H9 (cell line): ENCODE results near the gene TINAG. TPM values are rescaled to one million over a fixed set of nuclear protein-coding genes. Genes with fewer than 3 reads are reported as not detected.

Experiments
- DNase-seq: peaks from one replicate; pipeline ENCODE4 v3.0.0-alpha.2; 2017
- H2AFZ ChIP-seq: one replicate; pipeline ENCODE4 v1.6.1; 2013; ENCODE audit warnings: mild to moderate bottlenecking, low read length, control low read depth, moderate library complexity
- H2AK5ac ChIP-seq: 2 replicates; pipeline ENCODE4 v1.6.1; 2013; ENCODE audit warnings: low read length, control low read depth, mixed read lengths; ENCODE audit not compliant: insufficient read length
- H2BK120ac ChIP-seq: one replicate; pipeline ENCODE4 v1.6.1; 2013; ENCODE audit warnings: low read depth, mild to moderate bottlenecking, low read length, control low read depth, inconsistent platforms; ENCODE audit not compliant: poor library complexity, severe bottlenecking
- H2BK12ac ChIP-seq: 2 replicates; pipeline ENCODE4 v1.6.1; 2013; ENCODE audit warnings: low read length, control low read depth, mixed read lengths, low read depth; ENCODE audit not compliant: insufficient read length
- H2BK15ac ChIP-seq: 2 replicates; pipeline ENCODE4 v1.6.1; 2013; ENCODE audit warnings: low read depth, low read length, control low read depth
- H2BK20ac ChIP-seq: one replicate; pipeline ENCODE4 v1.6.1; 2013; ENCODE audit warnings: low read depth, mild to moderate bottlenecking, low read length, control low read depth, inconsistent platforms; ENCODE audit not compliant: poor library complexity, severe bottlenecking
- H2BK5ac ChIP-seq: 2 replicates; pipeline ENCODE4 v1.6.1; 2013; ENCODE audit warnings: low read length, control low read depth, mixed read lengths; ENCODE audit not compliant: insufficient read length
- H3K14ac ChIP-seq: 2 replicates; pipeline ENCODE4 v1.6.1; 2013; ENCODE audit warnings: low read length, control low read depth; ENCODE audit not compliant: insufficient read depth
- H3K18ac ChIP-seq: 2 replicates; pipeline ENCODE4 v1.6.1; 2013; ENCODE audit warnings: low read depth, mild to moderate bottlenecking, mixed read lengths, low read length, control low read depth; ENCODE audit not compliant: insufficient read length
- H3K23ac ChIP-seq: 2 replicates; pipeline ENCODE4 v1.6.1; 2013; ENCODE audit warnings: low read length, control low read depth, mixed read lengths, low read depth; ENCODE audit not compliant: insufficient read length
- H3K23me2 ChIP-seq: 2 replicates; pipeline ENCODE4 v1.6.1; 2013; ENCODE audit warnings: low read depth, mild to moderate bottlenecking, mixed read lengths, low read length, control low read depth; ENCODE audit not compliant: insufficient read length, poor library complexity, severe bottlenecking
- H3K27ac ChIP-seq: 2 replicates; pipeline ENCODE4 v1.5.1; 2013; ENCODE audit warnings: low read length, control low read depth, mixed read lengths, low read depth; ENCODE audit not compliant: insufficient read length
- H3K27me3 ChIP-seq: 2 replicates; pipeline ENCODE4 v1.6.1; 2013; ENCODE audit warnings: low read length, control low read depth, inconsistent platforms; ENCODE audit not compliant: insufficient read depth
- H3K4ac ChIP-seq: 2 replicates; pipeline ENCODE4 v1.6.1; 2013; ENCODE audit warnings: low read depth, mild to moderate bottlenecking, control low read depth, inconsistent platforms, low read length, moderate library complexity
- H3K4me1 ChIP-seq: 2 replicates; pipeline ENCODE4 v1.6.1; 2013; ENCODE audit warnings: low read length, control low read depth, inconsistent platforms; ENCODE audit not compliant: insufficient read depth
- H3K4me2 ChIP-seq: 2 replicates; pipeline ENCODE4 v1.6.1; 2013; ENCODE audit warnings: low read length, control low read depth, mixed read lengths; ENCODE audit not compliant: insufficient read length, insufficient read depth
- H3K56ac ChIP-seq: 2 replicates; pipeline ENCODE4 v1.6.1; 2013; ENCODE audit warnings: low read depth, mild to moderate bottlenecking, mixed read lengths, low read length, control low read depth; ENCODE audit not compliant: insufficient read length
- H3K79me1 ChIP-seq: 2 replicates; pipeline ENCODE4 v1.6.1; 2013; ENCODE audit warnings: low read depth, mild to moderate bottlenecking, moderate library complexity, low read length, control low read depth, inconsistent platforms; ENCODE audit not compliant: insufficient read depth, poor library complexity, severe bottlenecking
- H3K79me2 ChIP-seq: 2 replicates; pipeline ENCODE4 v1.6.1; 2013; ENCODE audit warnings: low read length, control low read depth, inconsistent platforms; ENCODE audit not compliant: insufficient read depth
- H3K9ac ChIP-seq: 2 replicates; pipeline ENCODE4 v1.6.1; 2013; ENCODE audit warnings: low read length, control low read depth, mixed read lengths; ENCODE audit not compliant: insufficient read length; ENCODE audit errors: extremely low read depth
- H3K9me3 ChIP-seq: one replicate; pipeline ENCODE4 v1.6.1; 2013; ENCODE audit warnings: low read depth, low read length, inconsistent platforms; ENCODE audit not compliant: control insufficient read depth
- H3T11ph ChIP-seq: one replicate; pipeline ENCODE4 v1.6.1; 2013; ENCODE audit warnings: mild to moderate bottlenecking, low read length, control low read depth, inconsistent platforms
- H4K20me1 ChIP-seq: one replicate; pipeline ENCODE4 v1.6.1; 2013; ENCODE audit not compliant: control insufficient read depth, insufficient read length, insufficient read depth
- H4K5ac ChIP-seq: 2 replicates; pipeline ENCODE4 v1.6.1; 2013; ENCODE audit warnings: low read depth, mild to moderate bottlenecking, mixed read lengths, low read length, control low read depth; ENCODE audit not compliant: insufficient read length
- H4K8ac ChIP-seq: replicated peaks from 2 replicates; pipeline ENCODE4 v1.6.1; 2013; ENCODE audit warnings: low read length, control low read depth, mixed read lengths, low read depth; ENCODE audit not compliant: insufficient read length
- H4K91ac ChIP-seq: 2 replicates; pipeline ENCODE4 v1.6.1; 2013; ENCODE audit warnings: low read depth, mild to moderate bottlenecking, moderate library complexity, mixed read lengths, low read length, control low read depth; ENCODE audit not compliant: insufficient read length
- H3K27ac Mint-ChIP-seq, 3 experiments: 2 replicates in 2 of 3; 3 replicates in 1 of 3; pipeline ENCODE4 v1.8.0; 2020 to 2021; ENCODE audit warnings: mixed read lengths in 3 of 3, mild to moderate bottlenecking in 1 of 3, moderate library complexity in 1 of 3
- H3K27me3 Mint-ChIP-seq: 2 replicates; pipeline ENCODE4 v1.8.0; 2021; ENCODE audit warnings: low read depth, mild to moderate bottlenecking, moderate library complexity, mixed read lengths
- H3K36me3 Mint-ChIP-seq, 3 experiments: 2 replicates in 2 of 3; 3 replicates in 1 of 3; pipeline ENCODE4 v1.8.0; 2020 to 2021; ENCODE audit warnings: low read depth in 3 of 3, mixed read lengths in 3 of 3; ENCODE audit not compliant: insufficient read depth in 1 of 3
- H3K4me1 Mint-ChIP-seq, 2 experiments: 2 replicates each; pipeline ENCODE4 v1.8.0; 2020; ENCODE audit warnings: mixed read lengths in 2 of 2
- H3K4me3 Mint-ChIP-seq, 2 experiments: 2 replicates in 1 of 2; 3 replicates in 1 of 2; pipeline ENCODE4 v1.8.0; 2020 to 2021; ENCODE audit warnings: mild to moderate bottlenecking in 2 of 2, mixed read lengths in 2 of 2, moderate library complexity in 1 of 2
- H3K9me3 Mint-ChIP-seq, 2 experiments: 2 replicates in 1 of 2; 3 replicates in 1 of 2; pipeline ENCODE4 v1.8.0; 2020; ENCODE audit warnings: mild to moderate bottlenecking in 2 of 2, mixed read lengths in 2 of 2, moderate library complexity in 1 of 2
- CTCF ChIP-seq: fragments of 200-600 bp; sonication (generic); conservative IDR thresholded peaks from 3 replicates; pipeline ENCODE4 v1.8.0; 2021; ENCODE audit warnings: antibody characterized with exemption, mild to moderate bottlenecking
- total RNA-seq: library from RNA; stranded (reverse); gene quantifications from 2 replicates; pipeline ENCODE4 v1.2.1, GENCODE V29; 2021

TINAG gene
- total RNA-seq, 1 experiment from 2014 or later: not detected

GRCh38 chr6:54286141-54286540 is 22.1 kb upstream of the TINAG start:
- no peak overlapping the region for H4K8ac ChIP-seq
- no peak overlapping the region for H3K23ac ChIP-seq
- no peak overlapping the region for H2BK120ac ChIP-seq
- H3K27ac Mint-ChIP-seq: no peak overlapping the region
- H3K56ac ChIP-seq: no peak overlapping the region
- no peak for DNase-seq
- H3K4me3 Mint-ChIP-seq: no peak overlapping the region
- H3K79me1 ChIP-seq: no peaks in the 10 kb centered on the region
- H2BK12ac ChIP-seq: no peak overlapping the region
- no peak overlapping the region for H2BK20ac ChIP-seq
- H3K9ac ChIP-seq: no peak overlapping the region
- no peak overlapping the region for H3K18ac ChIP-seq
- no peak for TF ChIP-seq CTCF
- no peak overlapping the region for H3K4me2 ChIP-seq
- H3K9me3 Mint-ChIP-seq: no peaks in the 10 kb centered on the region
- H4K20me1 ChIP-seq: no peaks in the 10 kb centered on the region
- no peaks in the 10 kb centered on the region for H3K9me3 ChIP-seq
- no peaks in the 10 kb centered on the region for H3K23me2 ChIP-seq
- no peaks in the 10 kb centered on the region for H3K4me1 ChIP-seq
- no peak overlapping the region for H2AK5ac ChIP-seq
- H3T11ph ChIP-seq: no peak overlapping the region
- no peaks in the 10 kb centered on the region for H3K27me3 ChIP-seq
- no peak overlapping the region for H2BK5ac ChIP-seq
- no peak overlapping the region for H3K27ac ChIP-seq
- H4K91ac ChIP-seq: no peak overlapping the region
- H2BK15ac ChIP-seq: no peak overlapping the region
- H3K79me2 ChIP-seq: no peaks in the 10 kb centered on the region
- H3K4ac ChIP-seq: no peak overlapping the region
- no peaks in the 10 kb centered on the region for H3K36me3 Mint-ChIP-seq
- H3K14ac ChIP-seq: no peak overlapping the region
- H4K5ac ChIP-seq: no peak overlapping the region
- no peaks in the 10 kb centered on the region for H3K27me3 Mint-ChIP-seq
- no peak overlapping the region for H2AFZ ChIP-seq
- H3K4me1 Mint-ChIP-seq: no peaks in the 10 kb centered on the region
